GM23338 (cell line): ENCODE measurements around the gene CLEC12A.

Experiments used
- CREB1 ChIP-seq: fragments of 250-450 bp; sonication (Bioruptor Pico); IDR thresholded peaks from 2 replicates; pipeline ENCODE4 v1.5.0; 2020; ENCODE audit warnings: low read depth, mild to moderate bottlenecking, moderate library complexity
- CTCF ChIP-seq, 2 experiments: fragments of 200-600 bp in 1 of 2; sonication (generic) in 1 of 2; conservative IDR thresholded peaks; 2 replicates each; pipeline versions ENCODE4 v1.5.1 to v1.6.1; 2016 to 2017; ENCODE audit warnings: antibody characterized with exemption in 2 of 2, low read depth in 2 of 2, mild to moderate bottlenecking in 2 of 2, moderate library complexity in 1 of 2
- ETS1 ChIP-seq: IDR thresholded peaks from 2 replicates; pipeline ENCODE4 v1.6.1; 2016; ENCODE audit warnings: antibody characterized with exemption
- EZH2 ChIP-seq: fragments of 200-600 bp; sonication (generic); IDR thresholded peaks from one replicate; pipeline ENCODE4 v1.8.0; 2017; ENCODE audit warnings: antibody characterized with exemption, mild to moderate bottlenecking, low read depth; ENCODE audit not compliant: unreplicated experiment
- EZH2phosphoT487 ChIP-seq: fragments of 200-600 bp; sonication (generic); IDR thresholded peaks from one replicate; pipeline ENCODE4 v1.8.1; 2018; ENCODE audit warnings: antibody characterized with exemption; ENCODE audit not compliant: unreplicated experiment
- JUNB ChIP-seq: IDR thresholded peaks from one replicate; pipeline ENCODE4 v1.6.1; 2016; ENCODE audit warnings: antibody characterized with exemption; ENCODE audit not compliant: unreplicated experiment
- NANOG ChIP-seq: IDR thresholded peaks from 2 replicates; pipeline ENCODE4 v1.6.1; 2016; ENCODE audit warnings: antibody characterized with exemption, borderline replicate concordance
- POLR2AphosphoS5 ChIP-seq: IDR thresholded peaks from 2 replicates; pipeline ENCODE4 v1.6.1; 2016; ENCODE audit warnings: antibody characterized with exemption, low read depth
- REST ChIP-seq: IDR thresholded peaks from one replicate; pipeline ENCODE4 v1.6.1; 2018; ENCODE audit warnings: antibody characterized with exemption; ENCODE audit not compliant: unreplicated experiment

DNA sequence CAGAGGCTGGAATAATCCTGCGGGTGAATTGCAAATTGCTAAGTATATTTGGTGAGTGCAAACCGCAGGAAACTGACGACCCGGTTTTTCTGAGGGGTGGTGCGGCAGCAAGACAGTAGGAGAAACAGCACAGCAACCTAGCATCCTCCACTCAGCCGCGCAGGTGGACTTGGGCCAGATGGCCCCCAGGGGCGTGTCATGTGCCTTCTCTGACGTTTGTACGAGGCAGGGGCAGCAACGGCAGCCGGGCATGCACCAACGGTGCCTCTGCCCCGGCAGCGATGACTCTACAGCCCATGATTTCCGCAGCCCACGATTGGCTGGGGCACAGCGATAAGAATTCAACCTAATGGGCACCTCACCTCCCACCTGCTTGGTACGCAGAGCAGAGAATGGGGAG lies 28.0 kb upstream of the CLEC12A start:
- TF ChIP-seq CTCF (conservative IDR thresholded peaks at IDR 0.05; ENCODE audit: low read depth in 2 of 2) (no peak), EZH2 (no peak), EZH2phosphoT487 (no peak), POLR2AphosphoS5 (no peak), NANOG (no peak), REST (no peak), ETS1 (no peak), JUNB (no peak), CREB1 (no peak)
